ENCODE data around the gene ART1.

Gene ART1

DNA sequence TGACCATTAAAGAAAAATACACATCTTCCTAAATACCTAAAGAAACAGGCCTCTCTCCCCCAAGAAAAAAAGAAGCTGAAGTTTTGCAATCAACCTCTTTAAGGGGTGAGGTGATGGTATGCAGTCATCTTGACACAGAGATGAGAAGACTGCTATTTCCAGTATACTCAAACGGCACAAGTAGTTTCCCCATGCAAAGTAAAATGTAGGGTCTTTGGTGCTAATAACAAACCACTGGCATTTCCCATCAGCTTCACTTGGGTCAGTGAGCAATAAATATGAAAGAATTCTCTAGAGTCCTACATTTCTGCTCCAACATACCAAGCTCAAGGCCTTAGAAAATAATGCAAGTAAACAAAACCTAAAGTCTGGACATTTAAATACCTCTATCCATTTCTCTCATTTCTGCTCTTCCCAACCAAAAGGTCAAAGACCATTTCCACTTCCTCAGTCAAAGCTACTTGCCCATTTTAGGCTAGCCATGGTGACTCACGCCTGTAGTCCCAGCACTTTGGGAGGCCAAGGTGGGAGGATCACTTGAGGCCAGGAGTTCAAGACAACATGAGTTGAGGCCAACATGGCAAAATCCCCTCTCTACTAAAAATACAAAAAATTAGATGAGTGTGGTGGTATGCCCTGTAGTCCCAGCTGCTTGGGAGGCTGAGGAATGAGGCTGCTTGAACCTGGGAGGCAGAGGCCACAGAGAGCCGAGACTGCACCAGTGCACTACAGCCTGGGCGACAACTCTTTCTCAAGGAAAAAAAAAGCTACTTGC lies 65.7 kb downstream of the ART1 start:
- H3K27me3 ChIP-seq (ENCODE audit: insufficient read depth, low read length, poor library complexity): no peaks in the 10 kb centered on the region
- H3K36me3 ChIP-seq (ENCODE audit: insufficient read depth, low read length): peaks cover 93% of the 10 kb centered on the region
- ATAC-seq (ENCODE audit: insufficient read depth, low read depth): no peak
- no peaks in the 10 kb centered on the region for H3K9me3 ChIP-seq (ENCODE audit: insufficient read depth, low read length, severe bottlenecking)
- TF ChIP-seq, protein P1, sequence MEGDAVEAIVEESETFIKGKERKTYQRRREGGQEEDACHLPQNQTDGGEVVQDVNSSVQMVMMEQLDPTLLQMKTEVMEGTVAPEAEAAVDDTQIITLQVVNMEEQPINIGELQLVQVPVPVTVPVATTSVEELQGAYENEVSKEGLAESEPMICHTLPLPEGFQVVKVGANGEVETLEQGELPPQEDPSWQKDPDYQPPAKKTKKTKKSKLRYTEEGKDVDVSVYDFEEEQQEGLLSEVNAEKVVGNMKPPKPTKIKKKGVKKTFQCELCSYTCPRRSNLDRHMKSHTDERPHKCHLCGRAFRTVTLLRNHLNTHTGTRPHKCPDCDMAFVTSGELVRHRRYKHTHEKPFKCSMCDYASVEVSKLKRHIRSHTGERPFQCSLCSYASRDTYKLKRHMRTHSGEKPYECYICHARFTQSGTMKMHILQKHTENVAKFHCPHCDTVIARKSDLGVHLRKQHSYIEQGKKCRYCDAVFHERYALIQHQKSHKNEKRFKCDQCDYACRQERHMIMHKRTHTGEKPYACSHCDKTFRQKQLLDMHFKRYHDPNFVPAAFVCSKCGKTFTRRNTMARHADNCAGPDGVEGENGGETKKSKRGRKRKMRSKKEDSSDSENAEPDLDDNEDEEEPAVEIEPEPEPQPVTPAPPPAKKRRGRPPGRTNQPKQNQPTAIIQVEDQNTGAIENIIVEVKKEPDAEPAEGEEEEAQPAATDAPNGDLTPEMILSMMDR (IDR thresholded peaks at IDR 0.05; ENCODE audit: borderline replicate concordance, extremely low read depth, low read length, poor library complexity, severe bottlenecking): no peak
- TF ChIP-seq EZH2 (IDR thresholded peaks at IDR 0.05; ENCODE audit: borderline replicate concordance, low read depth, low read length, severe bottlenecking): no peak
- H3K9ac ChIP-seq (ENCODE audit: low read depth, low read length): no peak overlapping the region
- H3K4me2 ChIP-seq (ENCODE audit: insufficient read depth, low read length): no peak overlapping the region
- no peaks in the 10 kb centered on the region for H3K4me1 ChIP-seq (ENCODE audit: insufficient read depth, low read length)
- H3K4me3 ChIP-seq (ENCODE audit: low read depth in 1 of 2, low read length in 2 of 2): no peak overlapping the region
- no peak overlapping the region for H2AFZ ChIP-seq (ENCODE audit: low read depth, low read length)
- no peaks in the 10 kb centered on the region for H3K79me2 ChIP-seq (ENCODE audit: insufficient read depth, low read length)
- no peaks in the 10 kb centered on the region for H4K20me1 ChIP-seq (ENCODE audit: insufficient read depth, low read length)
- DNase-seq: no peak
- no peak overlapping the region for H3K27ac ChIP-seq (ENCODE audit: low read length)

DNA sequence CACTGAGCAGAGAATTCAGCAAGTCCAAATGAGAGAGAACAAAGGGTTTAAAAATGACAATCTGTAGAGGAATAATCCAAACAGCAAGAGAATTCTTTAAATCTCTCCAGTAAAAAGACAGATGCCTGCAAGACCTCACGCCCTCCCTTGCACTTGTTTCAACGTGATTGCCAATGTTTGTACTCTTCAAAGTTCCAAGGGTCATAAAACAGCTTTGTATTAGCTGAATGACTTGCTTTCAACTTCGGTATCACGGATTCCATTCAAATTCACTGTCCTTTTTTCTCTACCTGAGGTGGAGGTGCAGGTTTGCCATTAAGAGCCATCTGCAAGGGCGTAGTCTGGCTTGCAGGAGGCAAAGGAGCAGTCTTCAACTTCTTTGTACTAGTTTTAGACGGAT lies 67.3 kb downstream of the ART1 start:
- H3K27ac ChIP-seq (ENCODE audit: low read length): no peak overlapping the region
- no peaks in the 10 kb centered on the region for H3K27me3 ChIP-seq (ENCODE audit: insufficient read depth, low read length, poor library complexity)
- DNase-seq (no peak), ATAC-seq (ENCODE audit: insufficient read depth, low read depth) (no peak)
- no peaks in the 10 kb centered on the region for H3K9me3 ChIP-seq (ENCODE audit: insufficient read depth, low read length, severe bottlenecking)
- no peak for TF ChIP-seq EZH2 (IDR thresholded peaks at IDR 0.05; ENCODE audit: borderline replicate concordance, low read depth, low read length, severe bottlenecking)
- TF ChIP-seq, protein P1 (IDR thresholded peaks at IDR 0.05; ENCODE audit: borderline replicate concordance, extremely low read depth, low read length, poor library complexity, severe bottlenecking): no peak
- H3K4me2 ChIP-seq (ENCODE audit: insufficient read depth, low read length): no peak overlapping the region
- no peak overlapping the region for H3K9ac ChIP-seq (ENCODE audit: low read depth, low read length)
- H3K36me3 ChIP-seq (ENCODE audit: insufficient read depth, low read length): peaks cover 95% of the 10 kb centered on the region
- no peaks in the 10 kb centered on the region for H3K4me1 ChIP-seq (ENCODE audit: insufficient read depth, low read length)
- H3K4me3 ChIP-seq (ENCODE audit: low read depth in 1 of 2, low read length in 2 of 2): no peak overlapping the region
- no peaks in the 10 kb centered on the region for H4K20me1 ChIP-seq (ENCODE audit: insufficient read depth, low read length)
- no peak overlapping the region for H2AFZ ChIP-seq (ENCODE audit: low read depth, low read length)
- H3K79me2 ChIP-seq (ENCODE audit: insufficient read depth, low read length): no peaks in the 10 kb centered on the region
